Peyer's patch (tissue), 4 donors: Measurements from ENCODE around the gene IMMP2L.

Experiments used
- CTCF ChIP-seq, 6 experiments: fragments of 450-650 bp in 4 of 6; fragments of 200-600 bp in 2 of 6; sonication (generic) in 1 of 6; IDR thresholded peaks; one replicate each; pipeline ENCODE4 v1.5.1; 2017 to 2019; ENCODE audit warnings: antibody characterized with exemption in 6 of 6, mild to moderate bottlenecking in 3 of 6, moderate library complexity in 1 of 6
- POLR2A ChIP-seq, 2 donors: fragments of 450-650 bp; IDR thresholded peaks; one replicate each; pipeline ENCODE4 v1.5.1; 2017; ENCODE audit warnings: antibody characterized with exemption in 2 of 2, mild to moderate bottlenecking in 2 of 2, moderate library complexity in 2 of 2

DNA sequence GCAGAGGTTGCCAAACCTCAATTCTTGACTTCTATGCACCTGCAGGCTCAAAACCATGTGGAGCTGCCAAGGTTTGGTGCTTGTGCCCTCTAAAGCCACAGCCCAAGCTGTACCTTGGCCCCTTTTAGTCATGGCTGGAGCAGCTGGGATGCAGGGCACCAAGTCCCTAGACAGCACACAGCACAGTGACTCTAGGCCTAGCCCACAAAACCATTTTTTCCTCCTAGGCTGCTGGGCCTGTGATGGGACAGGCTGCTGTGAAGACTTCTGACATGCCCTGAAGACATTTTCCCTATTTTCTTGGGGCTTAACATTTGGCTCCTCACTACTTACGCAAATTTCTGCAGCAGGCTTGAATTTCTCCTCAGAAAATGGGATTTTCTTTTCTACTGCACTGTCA is 499.1 kb downstream of the IMMP2L start:
- TF ChIP-seq POLR2A (IDR thresholded peaks at IDR 0.05), result no peak
- no peak for TF ChIP-seq CTCF (IDR thresholded peaks at IDR 0.05)
